Measurements from ENCODE around the gene ATP10A. TPM values are rescaled to one million over a fixed set of nuclear protein-coding genes. Genes with fewer than 3 reads are reported as not detected.

Gene ATP10A
- total RNA-seq (2021; fragmentation: NEBNext Ultra II Directional; extraction: Animal tissue kit (Norgen Biotek cat#: 25700)) (2.8 and 3.4 TPM in 2 replicates), polyA plus RNA-seq (2011; rRNA removed) (1.4 and 2.0 TPM in 2 replicates), polyA minus RNA-seq (2011; rRNA and poly(A)+ RNA removed) (4.0 and 4.1 TPM in 2 replicates)
- 1.5 TPM for polyA plus RNA-seq (2011; cell fraction: cytosol; rRNA removed)
- 2.8 TPM for polyA plus RNA-seq (2011; cell fraction: nucleus; rRNA removed)
- polyA plus RNA-seq (2012, experiment 1 of 2), result 2.0 to 2.7 TPM (median 2.5 TPM) in 4 replicates
- 1.3 TPM for polyA plus RNA-seq (2012, experiment 2 of 2)
- 1.7 TPM for polyA plus RNA-seq (2013, experiment 1 of 2)
- 1.8 TPM for polyA plus RNA-seq (2013, experiment 2 of 2)
- 2.3 TPM for polyA minus RNA-seq (2011; cell fraction: cytosol; rRNA and poly(A)+ RNA removed)
- 3.2 TPM for polyA minus RNA-seq (2011; cell fraction: nucleus; rRNA and poly(A)+ RNA removed)
- long read RNA-seq, experiment 1, partial matches to known transcripts, result 2 of 5 reads
- long read RNA-seq, experiment 1, other reads (novel, unspliced or antisense), result 3 of 5 reads
- long read RNA-seq, experiment 2, partial matches to known transcripts, result 1 of 1 reads
- long read RNA-seq, experiment 2, other reads (novel, unspliced or antisense), result 0 of 1 reads

- ChIA-PET CTCF (ENCODE audit: partially characterized antibody) (interaction anchor here (0.5 kb wide), 1 partner anchor 72 kb away, joined by 3 read pairs; no protein-coding TSS in a partner anchor), POLR2A (ENCODE audit: partially characterized antibody) (interaction anchor here (1.3 kb wide), 1 partner anchor 9 kb away, joined by 3 read pairs; no protein-coding TSS in a partner anchor)
- Histone ChIP-seq H2BK20ac (ENCODE audit: low read length) (0 out of 2 replicates have a peak within 1 kb of the TSS, but pooled peaks have one; percentile 18), H3K27ac (ENCODE audit: low read depth, low read length) (no peak within 1 kb of the TSS), H3K36me3 (ENCODE audit: control insufficient read depth in 2 of 4, insufficient read depth in 4 of 4, low read length in 3 of 4) (no peaks in the 10 kb centered on the region), H3K23me2 (ENCODE audit: low read depth, low read length) (peaks cover 12% of the 10 kb centered on the region; the same call in 1 of the 2 replicates), H2BK12ac (ENCODE audit: low read depth, low read length) (peak within 1 kb of the TSS; percentile 60; the same call in 1 of the 2 replicates), H3K56ac (replicated peaks; ENCODE audit: insufficient read length, low read depth, low read length) (no peak within 1 kb of the TSS), H3K18ac (ENCODE audit: extremely low read depth, low read length) (no peak within 1 kb of the TSS; the same call in 1 of the 2 replicates), H3K14ac (ENCODE audit: insufficient read length) (no peak within 1 kb of the TSS), H3K79me2 (ENCODE audit: control insufficient read depth in 1 of 2, insufficient read depth in 2 of 2, low read length in 2 of 2) (no peaks in the 10 kb centered on the region), H4K5ac (ENCODE audit: insufficient read length, low read depth, low read length) (no peak within 1 kb of the TSS), H4K8ac (ENCODE audit: extremely low read depth, insufficient read depth, low read length) (peak within 1 kb of the TSS; percentile 19; the same call in 1 of the 2 replicates), H2BK5ac (ENCODE audit: low read depth, low read length) (no peak within 1 kb of the TSS; the same call in 1 of the 2 replicates), H4K20me1 (replicated peaks in 1 of 2; ENCODE audit: control insufficient read depth in 1 of 2, insufficient read depth in 2 of 2, low read length in 2 of 2) (no peaks in the 10 kb centered on the region), H3K4me3 (ENCODE audit: extremely low read depth in 1 of 4, insufficient read depth in 2 of 4, low read depth in 3 of 4, low read length in 4 of 4) (peak within 1 kb of the TSS; percentile 38 to 70 (median 63)), H3K27me3 (replicated peaks in 1 of 4; ENCODE audit: control insufficient read depth in 3 of 4, extremely low read depth in 1 of 4, insufficient read depth in 3 of 4, low read length in 3 of 4) (peaks cover 7 to 46% (median 37%) of the 10 kb centered on the region in 4 experiments), H2AK5ac (ENCODE audit: low read depth, low read length) (no peak within 1 kb of the TSS), H3K9me3 (ENCODE audit: insufficient read depth in 2 of 2, low read depth in 1 of 2, low read length in 1 of 2) (no peaks in the 10 kb centered on the region), H3K9ac (replicated peaks in 1 of 4; ENCODE audit: extremely low read depth in 1 of 4, low read depth in 3 of 4, low read length in 3 of 4) (peak within 1 kb of the TSS in 2 of 4 experiments; percentile 20 to 23; a peak in 2 of 7 replicates), H2BK15ac (ENCODE audit: low read length) (no peak within 1 kb of the TSS; the same call in 1 of the 2 replicates), H3K79me1 (ENCODE audit: low read depth, low read length) (no peaks in the 10 kb centered on the region), H4K91ac (replicated peaks; ENCODE audit: insufficient read length, low read length) (peak within 1 kb of the TSS; percentile 19), H3K4me2 (ENCODE audit: insufficient read depth in 1 of 2, low read depth in 2 of 2, low read length in 2 of 2) (peak within 1 kb of the TSS; percentile 79 to 82), H2BK120ac (replicated peaks; ENCODE audit: low read depth, low read length) (no peak within 1 kb of the TSS), H3K4me1 (replicated peaks in 1 of 4; ENCODE audit: control insufficient read depth in 3 of 4, insufficient read depth in 4 of 4, low read length in 3 of 4) (peaks cover 0 to 13% (median 8%) of the 10 kb centered on the region in 4 experiments; a peak in 6 of 7 replicates), H2AFZ (ENCODE audit: low read length) (peak within 1 kb of the TSS; percentile 75), H3K4ac (replicated peaks; ENCODE audit: insufficient read length, low read depth, low read length) (no peak within 1 kb of the TSS), H3K23ac (ENCODE audit: insufficient read length) (no peak within 1 kb of the TSS)
- DNase-seq (ENCODE audit: low read depth in 1 of 2, low spot score in 2 of 2) (peak in 1 of 2 experiments; percentile 73), FAIRE-seq (no peak)
- 3% methylated on average over 37 of the region's 85 CpGs; no CpG with 5 or more reads in 1 of the 2 experiments for WGBS, 2 experiments (ENCODE audit: extremely low coverage in 1 of 2, insufficient coverage in 1 of 2, insufficient read length in 1 of 2, insufficient replicate concordance in 2 of 2, low coverage in 1 of 2, low lambda C conversion rate in 2 of 2, missing lambda C conversion rate in 1 of 2)
- no peak for TF ChIP-seq ATF3 (IDR thresholded peaks at IDR 0.05; ENCODE audit: insufficient read depth, low read depth, low read length)
- TF ChIP-seq JUN (IDR thresholded peaks at IDR 0.05; ENCODE audit: low read depth, low read length), result no peak
- TF ChIP-seq MAX (IDR thresholded peaks at IDR 0.05), result 0 out of 2 replicates have a peak, but pooled peaks have one; percentile 24
- no peak for TF ChIP-seq POLR2A (IDR thresholded peaks at IDR 0.05; ENCODE audit: control extremely low read depth in 1 of 2, low read depth in 2 of 2, low read length in 2 of 2)
Observed at GRCh38 chr15:25863111-25863967, at the start of gene ATP10A. ATP10A (minus strand) TSS chr15:25863327; CDS start chr15:25863096, 231 bp downstream.

All from H1 (cell line).